ENCODE results near the gene LRMDA.

DNA sequence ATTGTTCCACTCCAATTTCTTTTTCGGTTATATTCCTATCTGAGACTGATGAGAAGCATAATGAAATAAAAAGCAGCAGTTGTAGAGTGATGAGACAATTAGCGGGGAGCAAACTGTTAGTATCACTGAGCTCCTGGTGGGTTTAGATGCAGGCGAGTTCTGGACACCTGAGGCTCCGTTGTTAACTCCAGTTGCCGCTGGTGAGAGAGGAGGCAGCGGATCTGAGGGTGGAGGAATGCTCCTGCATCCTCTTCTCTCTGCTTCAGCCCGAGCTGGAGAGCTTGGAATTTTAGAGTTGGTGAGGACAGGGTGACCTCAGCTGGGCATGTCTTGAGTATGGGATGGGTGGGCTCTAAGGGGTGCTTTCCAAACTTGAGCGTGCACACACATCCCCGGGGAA lies 31.4 kb downstream of the LRMDA start:
- TF ChIP-seq, protein P1, sequence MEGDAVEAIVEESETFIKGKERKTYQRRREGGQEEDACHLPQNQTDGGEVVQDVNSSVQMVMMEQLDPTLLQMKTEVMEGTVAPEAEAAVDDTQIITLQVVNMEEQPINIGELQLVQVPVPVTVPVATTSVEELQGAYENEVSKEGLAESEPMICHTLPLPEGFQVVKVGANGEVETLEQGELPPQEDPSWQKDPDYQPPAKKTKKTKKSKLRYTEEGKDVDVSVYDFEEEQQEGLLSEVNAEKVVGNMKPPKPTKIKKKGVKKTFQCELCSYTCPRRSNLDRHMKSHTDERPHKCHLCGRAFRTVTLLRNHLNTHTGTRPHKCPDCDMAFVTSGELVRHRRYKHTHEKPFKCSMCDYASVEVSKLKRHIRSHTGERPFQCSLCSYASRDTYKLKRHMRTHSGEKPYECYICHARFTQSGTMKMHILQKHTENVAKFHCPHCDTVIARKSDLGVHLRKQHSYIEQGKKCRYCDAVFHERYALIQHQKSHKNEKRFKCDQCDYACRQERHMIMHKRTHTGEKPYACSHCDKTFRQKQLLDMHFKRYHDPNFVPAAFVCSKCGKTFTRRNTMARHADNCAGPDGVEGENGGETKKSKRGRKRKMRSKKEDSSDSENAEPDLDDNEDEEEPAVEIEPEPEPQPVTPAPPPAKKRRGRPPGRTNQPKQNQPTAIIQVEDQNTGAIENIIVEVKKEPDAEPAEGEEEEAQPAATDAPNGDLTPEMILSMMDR (IDR thresholded peaks at IDR 0.05) = no peak
- no peak for TF ChIP-seq EZH2 (IDR thresholded peaks at IDR 0.05; ENCODE audit: borderline replicate concordance, insufficient read depth, low read depth, low read length, poor library complexity, severe bottlenecking)
